IPS-NIHi7 (cell line): ENCODE measurements around the gene PLXND1.

ENCODE experiments used
- DNase-seq: peaks from one replicate; pipeline ENCODE4 v3.0.0; 2012; ENCODE audit warnings: mixed read lengths; ENCODE audit errors: extremely low spot score

Gene PLXND1

DNA sequence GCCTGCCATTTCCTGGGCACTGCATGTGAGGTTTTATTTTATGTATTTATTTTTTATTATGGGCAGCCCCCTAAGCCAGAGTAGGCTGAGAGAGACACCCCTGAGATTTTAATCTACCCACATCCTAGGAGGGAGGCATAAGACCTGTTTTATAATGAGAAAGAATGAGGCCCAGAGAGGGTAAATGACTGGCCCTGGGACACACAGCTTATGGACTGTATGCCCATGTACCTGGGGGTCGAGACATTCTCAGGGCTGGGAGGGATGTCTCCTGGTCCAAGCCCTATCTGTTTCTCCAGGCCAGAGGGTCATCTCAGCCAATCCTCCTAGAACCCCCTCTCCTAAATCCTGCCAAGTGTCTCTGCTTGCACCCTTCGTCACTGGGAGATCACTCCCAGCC is 6.1 kb downstream of the PLXND1 start:
- no peak for DNase-seq

GRCh38 chr3:129599607-129600006 is 6.9 kb downstream of the PLXND1 start:
- DNase-seq = peak; percentile 80

DNA sequence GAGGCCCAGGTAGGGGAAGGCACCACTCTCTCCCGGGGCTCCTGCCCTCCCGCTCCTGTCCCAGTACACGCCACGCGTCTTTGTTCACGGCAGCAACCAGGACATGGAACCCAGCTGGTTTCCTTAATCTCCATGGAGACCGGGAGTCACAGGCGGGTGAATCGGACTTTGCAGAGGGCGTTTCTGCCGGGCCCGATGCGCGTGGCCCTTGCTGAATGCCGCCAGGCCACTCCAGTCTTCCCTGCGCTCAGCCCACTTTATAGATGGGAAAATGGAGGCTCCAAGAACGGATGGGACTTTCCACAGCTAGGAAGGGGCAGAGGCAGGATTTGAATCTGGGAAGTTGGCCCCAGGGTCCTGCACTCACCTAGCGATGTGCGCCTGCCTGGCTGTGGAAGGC is 7.4 kb downstream of the PLXND1 start:
- no peak for DNase-seq

GRCh38 chr3:129598484-129598883 is 8.0 kb downstream of the PLXND1 start:
- no peak for DNase-seq

DNA sequence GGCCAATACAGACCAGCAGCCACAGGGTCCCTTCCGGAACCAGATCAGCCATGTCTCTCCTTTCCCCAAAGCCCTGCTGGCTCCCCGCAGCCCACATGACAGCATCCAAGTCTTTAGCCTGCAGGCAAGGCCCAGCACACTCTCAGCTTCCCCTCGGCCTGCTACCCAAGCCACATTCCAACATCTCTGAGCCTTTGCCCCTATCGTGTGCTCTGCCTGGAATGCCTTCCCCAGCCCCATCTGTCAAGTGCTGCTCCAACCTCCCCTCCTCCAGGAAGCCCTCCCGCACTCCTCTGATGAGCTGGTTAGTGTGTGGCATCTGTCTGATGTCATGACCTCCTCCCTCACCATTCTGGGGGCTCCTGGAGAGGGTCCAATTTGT is 8.5 kb downstream of the PLXND1 start:
- no peak for DNase-seq

- DNase-seq = no peak
These were observed 9.1 kb downstream of the PLXND1 start for GRCh38 chr3:129597087-129597999.

GRCh38 chr3:129596194-129597086 is 10.0 kb downstream of the PLXND1 start:
- peak; percentile 63 for DNase-seq

- DNase-seq = no peak
These were observed 10.8 kb downstream of the PLXND1 start for GRCh38 chr3:129595544-129596193.

DNA sequence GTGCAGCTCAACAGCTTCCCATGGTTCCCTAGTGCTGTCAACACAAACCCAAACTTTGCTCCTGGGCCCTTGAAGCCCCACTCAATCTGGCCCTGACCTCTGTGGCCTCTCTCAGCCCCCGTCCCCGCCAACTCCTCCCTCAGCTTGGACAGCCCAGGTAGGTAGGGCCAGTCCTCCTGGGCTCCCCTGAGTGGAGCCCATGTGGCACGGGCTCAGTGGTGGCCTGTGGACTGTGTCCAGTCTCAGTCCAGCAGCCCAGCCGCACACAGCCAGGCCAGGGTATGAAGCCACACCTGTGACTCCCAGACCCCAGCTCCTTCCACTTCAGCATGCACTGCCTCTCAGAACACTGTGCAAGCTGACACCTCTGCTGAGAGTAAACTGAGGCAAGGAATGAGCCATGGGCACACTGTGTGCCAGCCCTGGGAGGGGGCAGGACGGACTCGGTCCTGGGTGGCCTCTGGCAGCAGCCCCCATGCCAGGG is 11.5 kb downstream of the PLXND1 start:
- no peak for DNase-seq

DNA sequence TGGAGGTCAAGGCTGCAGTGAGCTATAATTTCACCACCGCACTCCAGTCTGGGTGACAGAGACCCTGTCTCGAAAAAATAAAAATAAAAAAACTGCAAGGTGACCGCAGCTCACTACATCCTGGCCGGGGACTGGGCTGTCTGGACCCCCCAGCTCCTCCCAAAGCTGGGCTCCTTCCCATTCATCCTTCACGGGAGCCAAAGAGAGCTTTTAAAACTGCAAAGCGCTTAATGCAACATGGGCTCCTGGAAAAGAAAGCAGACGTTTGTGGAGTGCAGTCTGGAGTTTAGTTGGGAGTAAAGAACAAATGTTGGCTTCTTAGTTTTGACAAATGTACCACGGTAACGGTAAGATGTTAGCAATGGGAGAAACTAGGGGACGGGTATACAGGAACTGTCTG is 12.1 kb downstream of the PLXND1 start:
- no peak for DNase-seq

DNA sequence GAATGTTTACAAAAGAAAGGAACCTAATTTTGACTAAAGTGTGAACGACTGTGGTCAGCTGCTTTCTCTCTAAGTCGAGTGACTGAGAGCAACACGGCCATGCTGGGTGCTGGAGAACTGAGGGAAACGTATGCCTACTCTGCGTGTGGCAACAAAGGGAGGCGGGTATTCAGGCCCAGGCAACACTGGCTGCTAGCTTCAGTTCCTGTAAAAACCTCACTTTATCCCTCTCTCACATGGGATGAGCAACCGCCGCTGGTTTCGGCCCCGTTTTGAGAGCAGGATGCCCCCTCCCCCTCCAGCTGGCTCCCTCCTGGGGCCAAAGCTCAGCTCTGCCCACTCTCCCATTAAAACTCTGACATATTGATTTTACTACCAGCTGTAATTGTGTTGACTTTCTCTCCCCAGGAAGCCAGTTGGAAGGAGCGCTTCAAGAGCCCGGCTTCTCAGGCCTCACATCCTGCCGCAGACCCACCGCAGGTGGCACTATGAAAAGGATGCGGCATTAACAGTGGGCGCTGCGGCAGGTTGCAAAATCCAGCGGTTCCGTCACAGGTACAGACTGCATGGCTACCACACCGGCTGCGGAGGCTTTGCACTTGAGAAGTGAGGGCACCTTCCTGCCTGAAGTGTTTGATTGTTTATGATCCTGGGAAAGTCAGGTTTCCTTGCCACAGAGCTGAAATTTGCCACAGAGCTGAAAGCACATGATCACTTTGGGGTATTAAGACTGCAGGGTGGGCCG is 12.7 kb downstream of the PLXND1 start:
- DNase-seq = no peak

- DNase-seq = no peak
These were observed 13.3 kb downstream of the PLXND1 start for GRCh38 chr3:129593230-129593594.

- peak; percentile 83 for DNase-seq
These were observed 13.9 kb downstream of the PLXND1 start for GRCh38 chr3:129592381-129593131.

DNA sequence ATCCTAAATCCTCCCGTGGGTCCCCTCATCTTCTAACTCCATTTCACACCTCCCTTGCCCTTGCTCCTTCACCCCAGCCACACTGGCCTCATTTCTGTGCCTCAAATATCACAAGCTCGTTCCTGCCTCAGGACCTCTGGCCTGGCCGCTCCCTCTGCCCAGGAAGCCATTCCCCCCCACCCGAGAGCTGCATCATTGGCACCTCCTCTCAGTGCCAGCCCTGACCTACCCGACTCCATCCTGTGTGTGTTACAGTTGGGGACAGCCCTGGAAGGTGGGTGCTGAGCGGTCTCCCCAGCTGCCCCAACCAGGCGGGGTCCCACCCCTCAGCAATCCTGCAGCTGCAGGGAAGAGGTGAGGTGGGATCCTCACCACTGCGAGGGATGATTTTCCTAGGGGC is 14.5 kb downstream of the PLXND1 start:
- DNase-seq = no peak

DNA sequence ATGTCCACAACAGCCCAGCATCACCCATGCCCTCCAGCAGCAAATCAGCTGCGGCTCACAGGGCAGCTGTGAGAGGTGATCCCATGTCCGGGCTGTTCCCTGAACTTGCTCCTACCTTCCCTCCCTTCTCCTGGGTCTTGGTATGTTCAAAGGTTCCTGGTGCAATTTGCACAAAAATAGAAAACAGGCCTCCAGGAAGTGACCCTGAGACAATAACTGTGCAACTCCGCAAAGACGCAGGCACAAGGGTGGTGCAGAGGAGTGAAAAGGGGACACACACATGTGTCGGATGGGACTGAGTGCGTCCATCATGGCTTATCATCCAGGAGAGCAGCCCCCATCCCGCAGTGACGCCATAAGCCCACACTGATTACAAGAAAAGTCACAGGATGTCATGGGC is 16.3 kb downstream of the PLXND1 start:
- DNase-seq = no peak

DNA sequence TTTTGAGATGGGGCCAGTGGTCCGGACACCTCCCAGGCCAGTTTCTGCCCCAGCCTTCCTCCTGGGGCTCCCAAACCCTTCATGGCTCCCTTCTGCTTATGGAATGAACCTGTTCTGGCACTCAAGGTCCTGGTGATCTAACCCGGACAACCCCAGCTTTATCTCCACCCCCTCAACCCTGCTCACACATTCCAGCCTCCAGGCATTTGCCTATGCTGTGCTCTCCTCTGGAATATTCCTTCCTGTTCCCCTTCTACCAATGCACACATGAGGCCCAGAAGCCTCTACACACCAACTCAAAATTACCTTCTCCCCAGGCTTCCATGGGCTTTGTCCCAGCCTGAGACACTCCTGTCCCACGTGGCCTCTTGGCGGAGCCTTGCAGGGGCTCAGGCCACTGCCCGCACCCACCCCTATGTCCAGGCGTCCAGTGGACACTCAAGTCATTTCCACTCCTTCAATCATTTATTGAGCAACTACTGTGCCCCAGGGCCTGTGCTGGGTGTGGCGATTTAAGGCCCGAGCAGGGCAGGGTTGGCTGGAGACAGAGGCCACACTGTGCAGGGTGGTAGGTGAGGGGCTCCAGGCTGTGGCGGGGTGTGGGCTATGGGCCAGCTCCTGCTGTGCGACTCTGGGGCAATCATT is 18.8 kb downstream of the PLXND1 start:
- DNase-seq = no peak

DNA sequence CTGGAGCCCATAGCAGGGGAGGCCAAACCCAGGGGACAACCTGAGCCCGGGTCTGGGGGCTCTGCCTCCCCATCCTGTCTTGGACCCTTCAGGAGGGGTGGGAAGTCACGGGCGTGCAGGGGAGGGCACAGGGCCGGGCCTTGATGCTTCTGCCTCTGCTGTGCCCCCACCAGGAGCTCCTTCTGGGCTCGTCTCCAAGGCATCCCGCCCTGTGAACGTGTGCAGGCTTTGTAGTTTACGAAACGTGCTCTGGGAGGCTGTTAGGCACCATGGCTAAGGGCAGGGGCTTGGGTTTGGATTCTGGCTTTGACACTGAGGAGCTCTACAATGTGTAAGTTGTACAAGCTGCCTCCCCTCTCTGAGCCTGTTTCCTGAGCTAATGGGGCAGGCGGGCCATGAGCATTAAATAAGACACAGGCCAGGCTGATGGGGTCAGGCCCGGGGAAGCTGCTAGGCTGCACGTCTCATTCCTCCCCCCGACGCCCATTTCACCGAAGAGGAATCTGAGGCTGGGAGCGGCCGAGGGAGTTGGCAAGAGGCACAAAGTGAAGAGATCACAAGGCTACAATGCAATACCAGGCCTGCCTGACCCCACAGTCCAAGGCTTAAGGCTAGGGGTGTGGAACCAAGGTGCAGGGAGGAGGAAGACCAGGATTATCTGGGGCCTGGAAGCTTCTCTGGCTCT is 19.6 kb downstream of the PLXND1 start:
- no peak for DNase-seq

DNA sequence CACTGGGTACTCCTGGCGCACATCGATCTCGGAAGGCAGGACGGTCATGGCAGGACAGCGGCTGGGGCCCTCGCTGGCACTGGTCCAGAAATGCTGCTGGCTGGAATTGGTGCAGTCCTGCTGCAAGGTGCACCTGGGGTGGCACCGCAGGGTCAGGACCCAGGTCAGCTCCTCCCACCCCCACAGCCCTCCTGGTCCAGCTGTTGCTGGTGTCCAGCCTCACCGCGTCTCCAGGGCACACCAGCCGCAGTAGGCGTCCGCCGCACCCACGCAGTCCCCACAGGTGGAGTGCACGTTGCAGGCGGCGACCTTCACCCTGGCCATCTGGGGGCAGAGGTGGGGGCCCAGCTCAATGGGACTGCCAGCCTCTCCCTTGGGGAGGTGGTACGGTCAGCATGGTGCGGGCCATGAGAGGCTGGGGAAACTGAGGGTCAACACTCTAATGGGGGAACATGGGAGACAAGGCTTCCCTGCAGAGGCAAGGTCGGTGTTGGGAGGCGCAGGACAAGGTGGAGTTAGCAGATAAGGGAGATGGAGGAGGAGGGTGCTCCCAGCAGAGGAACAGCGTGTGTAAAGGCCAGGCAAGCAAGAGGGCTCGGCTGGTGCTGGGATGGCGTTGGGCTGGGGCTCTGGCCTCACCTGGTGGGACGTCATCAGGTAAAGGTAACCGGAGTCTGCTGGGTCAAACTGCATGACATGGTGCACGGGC is 20.4 kb downstream of the PLXND1 start:
- DNase-seq = no peak

DNA sequence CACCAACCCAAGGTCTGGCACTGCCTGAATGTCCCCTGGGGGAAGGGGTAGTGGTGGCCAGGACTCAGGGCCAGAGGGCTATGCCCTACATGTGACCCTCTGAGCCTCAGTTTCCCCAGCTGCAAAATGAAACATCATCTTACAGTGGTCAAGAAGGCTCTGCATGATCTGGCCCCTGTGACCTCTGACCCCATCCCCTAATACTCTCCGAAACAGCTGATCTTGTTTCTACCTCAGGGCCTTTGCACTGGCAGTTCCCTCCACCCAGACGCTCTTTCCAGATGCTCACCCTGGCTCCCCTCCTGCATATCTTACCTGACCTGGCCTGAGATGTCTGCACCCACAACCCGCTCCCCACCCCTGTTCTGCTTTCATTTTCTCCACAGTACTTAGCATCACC is 21.8 kb downstream of the PLXND1 start:
- DNase-seq = no peak
